HepG2 (cell line): ENCODE results near the gene S1PR2. TPM values are rescaled to one million over a fixed set of nuclear protein-coding genes. Genes with fewer than 3 reads are reported as not detected.

ENCODE experiments used
- ATAC-seq: fragments of 200-7000 bp; cut with Tn5 transposase; 3 replicates; pipeline ENCODE4 v1.9.1; 2020; ENCODE audit warnings: mild to moderate bottlenecking, moderate library complexity
- BruUV-seq: library from RNA; stranded (reverse); fragments of 400-500 nt; replicated peaks from 2 replicates; lab custom pipeline; 2021; lab: Mats Ljungman, UMichigan
- CTCF ChIA-PET: fragments of 300-600 bp; formaldehyde crosslinking; extraction: SDS; loops from one replicate; lab custom pipeline; 2021; ENCODE audit warnings: low total read pairs, inconsistent platforms, low intra/inter-chr PET ratio; lab: Yijun Ruan, JAX
- POLR2A ChIA-PET: fragments of 350-600 bp; sonication (Branson Sonifier 250); formaldehyde crosslinking; loops from one replicate; lab custom pipeline; 2020; ENCODE audit warnings: antibody characterized with exemption, inconsistent platforms; lab: Yijun Ruan, JAX
- DNase-seq: peaks from one replicate; pipeline ENCODE4 v3.0.0-alpha.2; 2015; ENCODE audit warnings: low spot score
- FAIRE-seq: peaks from 3 replicates; lab custom pipeline; 2011; peaks lifted over from hg19 to GRCh38; lab: Jason Lieb, UNC
- H2AFZ ChIP-seq: one replicate; pipeline ENCODE4 v1.6.1; 2011; ENCODE audit warnings: low read length, inconsistent platforms
- H3K27ac ChIP-seq: fragments of 300-600 bp; 3 replicates; pipeline ENCODE4 v1.8.0; 2011; ENCODE audit warnings: mixed run types, mild to moderate bottlenecking, mixed read lengths, low read length, inconsistent platforms; ENCODE audit not compliant: insufficient read depth; ENCODE audit errors: extremely low read length
- H3K27me3 ChIP-seq, 2 experiments: fragments of 200-600 bp in 1 of 2; 2 replicates in 1 of 2; 3 replicates in 1 of 2; pipeline versions ENCODE4 v1.6.0 to v1.8.0; 2011; ENCODE audit warnings: low read length in 2 of 2, mild to moderate bottlenecking in 2 of 2, moderate library complexity in 2 of 2, inconsistent platforms in 1 of 2; ENCODE audit not compliant: insufficient read depth in 2 of 2, control insufficient read depth in 1 of 2
- H3K36me3 ChIP-seq, 2 experiments: fragments of 200-600 bp in 1 of 2; replicated peaks in 1 of 2; 2 replicates in 1 of 2; 3 replicates in 1 of 2; pipeline versions ENCODE4 v1.5.1 to v1.8.0; 2011; ENCODE audit warnings: low read length in 2 of 2, inconsistent platforms in 1 of 2; ENCODE audit not compliant: insufficient read depth in 2 of 2, control insufficient read depth in 1 of 2
- H3K4me1 ChIP-seq: 2 replicates; pipeline ENCODE4 v1.5.1; 2012; ENCODE audit warnings: low read length, inconsistent platforms; ENCODE audit not compliant: insufficient read depth
- H3K4me2 ChIP-seq: 2 replicates; pipeline ENCODE4 v1.6.0; 2011; ENCODE audit warnings: low read depth, low read length, inconsistent platforms
- H3K4me3 ChIP-seq, 3 experiments: fragments of 200-600 bp in 1 of 3; sonication (generic), shearing (Covaris generic) in 1 of 3; replicated peaks in 1 of 3; 2 replicates each; pipeline ENCODE4 v1.5.1; 2011 to 2016; ENCODE audit warnings: low read length in 3 of 3, inconsistent platforms in 2 of 3, low read depth in 2 of 3, mild to moderate bottlenecking in 2 of 3, control low read depth in 1 of 3, mixed read lengths in 1 of 3; ENCODE audit not compliant: insufficient read depth in 1 of 3
- H3K79me2 ChIP-seq: one replicate; pipeline ENCODE4 v1.6.1; 2011; ENCODE audit warnings: low read length, inconsistent platforms; ENCODE audit not compliant: insufficient read depth
- H3K9ac ChIP-seq: 2 replicates; pipeline ENCODE4 v1.6.0; 2011; ENCODE audit warnings: mild to moderate bottlenecking, low read depth, low read length, inconsistent platforms; ENCODE audit not compliant: insufficient read depth
- H3K9me3 ChIP-seq: 2 replicates; pipeline ENCODE4 v1.5.1; 2012; ENCODE audit warnings: mild to moderate bottlenecking, low read length
- H4K20me1 ChIP-seq: 2 replicates; pipeline ENCODE4 v1.6.0; 2011; ENCODE audit warnings: inconsistent platforms, mild to moderate bottlenecking, low read length, moderate library complexity; ENCODE audit not compliant: insufficient read depth
- ISL2 ChIP-seq: sonication (generic); formaldehyde crosslinking; IDR thresholded peaks from 2 replicates; pipeline ENCODE4 v1.5.0; 2020; ENCODE audit warnings: missing genetic modification reagents
- KLF13 ChIP-seq: sonication (generic); formaldehyde crosslinking; IDR thresholded peaks from 2 replicates; pipeline ENCODE4 v1.4.0; 2020; ENCODE audit warnings: mild to moderate bottlenecking, missing genetic modification reagents
- POGZ ChIP-seq: sonication (generic); formaldehyde crosslinking; IDR thresholded peaks from 2 replicates; pipeline ENCODE4 v1.4.0; 2020; ENCODE audit warnings: mild to moderate bottlenecking, missing genetic modification reagents
- SKI ChIP-seq: fragments of 450-650 bp; IDR thresholded peaks from one replicate; pipeline ENCODE4 v1.6.1; 2018; ENCODE audit warnings: mild to moderate bottlenecking; ENCODE audit not compliant: partially characterized antibody
- TOE1 ChIP-seq: sonication (generic); formaldehyde crosslinking; IDR thresholded peaks from 2 replicates; pipeline ENCODE4 v1.4.0; 2020; ENCODE audit warnings: mild to moderate bottlenecking, missing genetic modification reagents
- WGBS: methylation state at CpG from one replicate; pipeline ENCODE4 v1.1.6; 2017; ENCODE audit warnings: low lambda C conversion rate; 5-methylcytosine and 5-hydroxymethylcytosine counted together
- in situ Hi-C: cut with HindIII; loops from 2 replicates; pipeline ENCODE4 v1.10.0; 2017; ENCODE audit warnings: low pct_unique_long_range_greater_than_20kb; ENCODE audit not compliant: extremely low pct_ligation_motif_present
- intact Hi-C: fragments of 100-400 bp; cut with micrococcal nuclease; formaldehyde crosslinking; loops from one replicate; pipeline ENCODE4 v1.10.0; 2022; ENCODE audit not compliant: unreplicated experiment
- polyA plus RNA-seq, 8 experiments: library from polyadenylated mRNA; depleted of rRNA in 3 of 8; stranded (reverse) in 7 of 8; unstranded in 1 of 8; fragments of >200 nt; fragmentation: Illumina TruSeq in 4 of 8; extraction: Trizol in 4 of 8; gene quantifications; 2 replicates each; pipeline versions ENCODE4 v1.2.1 to v1.2.3, GENCODE V29; 2011 to 2016; ENCODE audit warnings: low read depth in 4 of 8, missing spikeins in 1 of 8, mixed read lengths in 1 of 8; ENCODE audit not compliant: insufficient read depth in 1 of 8
- total RNA-seq, 5 experiments: library from RNA; depleted of rRNA; stranded (reverse); fragments of >200 nt; fragmentation: Illumina TruSeq; extraction: Trizol; gene quantifications; 2 replicates each; pipeline ENCODE4 v1.2.3, GENCODE V29; 2016; ENCODE audit warnings: low read depth in 1 of 5
- TF ChIP-seq, protein P1 (sequence below), 2 experiments: fragments of 450-650 bp in 1 of 2; sonication (generic) in 1 of 2; formaldehyde crosslinking in 1 of 2; IDR thresholded peaks; 2 replicates each; pipeline versions ENCODE4 v1.6.1 to v1.8.0; 2016 to 2022; ENCODE audit warnings: antibody characterized with exemption in 1 of 2, mild to moderate bottlenecking in 1 of 2, missing genetic modification reagents in 1 of 2

Gene S1PR2
- total and polyA plus RNA-seq, 2 of the 13 experiments (the other 11 are each of a cell fraction or from before 2014, with no cell fraction given) = 0.91 to 1.3 TPM

DNA sequence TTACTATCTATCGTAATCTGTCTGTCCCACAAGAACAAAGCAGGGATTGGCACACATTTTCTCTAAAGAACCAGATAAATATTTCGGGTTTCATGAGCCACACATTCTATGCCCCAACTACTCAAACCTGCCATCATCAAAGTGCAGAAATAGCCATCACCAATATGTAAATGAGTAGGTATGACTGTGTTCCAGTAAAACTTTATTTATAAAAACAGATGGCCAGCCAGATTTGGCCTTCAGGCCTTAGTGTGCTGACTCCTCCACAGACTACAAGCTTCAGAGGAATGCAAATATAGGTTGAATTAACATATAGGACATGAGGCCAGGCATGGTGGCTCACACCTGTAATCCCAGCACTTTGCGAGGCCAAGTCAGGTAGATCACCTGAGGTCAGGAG, 27.4 kb downstream of the S1PR2 start:
- BruUV-seq = no TSS peak
- in situ Hi-C loops = no loop called here
- H3K79me2 ChIP-seq = no peaks in the 10 kb centered on the region

More for the DNA sequence above, 27.4 kb downstream of the S1PR2 start:
- no peak overlapping the region for H3K4me3 ChIP-seq
- no peak for ATAC-seq
- 43% methylated on average over 3 of the region's 3 CpGs for WGBS
- DNase-seq = no peak
- CTCF ChIA-PET = no interaction called here
- no peak overlapping the region for H3K4me2 ChIP-seq
- no peak for FAIRE-seq
- no peak for TF ChIP-seq TOE1 (CRISPR knock-in tag)
- TF ChIP-seq KLF13 (CRISPR knock-in tag) = no peak
- TF ChIP-seq SKI = no peak
- TF ChIP-seq, protein P1, sequence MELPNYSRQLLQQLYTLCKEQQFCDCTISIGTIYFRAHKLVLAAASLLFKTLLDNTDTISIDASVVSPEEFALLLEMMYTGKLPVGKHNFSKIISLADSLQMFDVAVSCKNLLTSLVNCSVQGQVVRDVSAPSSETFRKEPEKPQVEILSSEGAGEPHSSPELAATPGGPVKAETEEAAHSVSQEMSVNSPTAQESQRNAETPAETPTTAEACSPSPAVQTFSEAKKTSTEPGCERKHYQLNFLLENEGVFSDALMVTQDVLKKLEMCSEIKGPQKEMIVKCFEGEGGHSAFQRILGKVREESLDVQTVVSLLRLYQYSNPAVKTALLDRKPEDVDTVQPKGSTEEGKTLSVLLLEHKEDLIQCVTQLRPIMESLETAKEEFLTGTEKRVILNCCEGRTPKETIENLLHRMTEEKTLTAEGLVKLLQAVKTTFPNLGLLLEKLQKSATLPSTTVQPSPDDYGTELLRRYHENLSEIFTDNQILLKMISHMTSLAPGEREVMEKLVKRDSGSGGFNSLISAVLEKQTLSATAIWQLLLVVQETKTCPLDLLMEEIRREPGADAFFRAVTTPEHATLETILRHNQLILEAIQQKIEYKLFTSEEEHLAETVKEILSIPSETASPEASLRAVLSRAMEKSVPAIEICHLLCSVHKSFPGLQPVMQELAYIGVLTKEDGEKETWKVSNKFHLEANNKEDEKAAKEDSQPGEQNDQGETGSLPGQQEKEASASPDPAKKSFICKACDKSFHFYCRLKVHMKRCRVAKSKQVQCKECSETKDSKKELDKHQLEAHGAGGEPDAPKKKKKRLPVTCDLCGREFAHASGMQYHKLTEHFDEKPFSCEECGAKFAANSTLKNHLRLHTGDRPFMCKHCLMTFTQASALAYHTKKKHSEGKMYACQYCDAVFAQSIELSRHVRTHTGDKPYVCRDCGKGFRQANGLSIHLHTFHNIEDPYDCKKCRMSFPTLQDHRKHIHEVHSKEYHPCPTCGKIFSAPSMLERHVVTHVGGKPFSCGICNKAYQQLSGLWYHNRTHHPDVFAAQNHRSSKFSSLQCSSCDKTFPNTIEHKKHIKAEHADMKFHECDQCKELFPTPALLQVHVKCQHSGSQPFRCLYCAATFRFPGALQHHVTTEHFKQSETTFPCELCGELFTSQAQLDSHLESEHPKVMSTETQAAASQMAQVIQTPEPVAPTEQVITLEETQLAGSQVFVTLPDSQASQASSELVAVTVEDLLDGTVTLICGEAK (IDR thresholded peaks at IDR 0.05) = peak; percentile 71
- TF ChIP-seq, protein P1 (CRISPR knock-in tag; IDR thresholded peaks at IDR 0.05) = peak; percentile 96
- no peak for TF ChIP-seq ISL2
- TF ChIP-seq POGZ = no peak
- intact Hi-C loops = no loop called here
- no peaks in the 10 kb centered on the region for H3K36me3 ChIP-seq
- no peaks in the 10 kb centered on the region; a peak in 2 of 5 replicates for H3K27me3 ChIP-seq
- H2AFZ ChIP-seq = no peak overlapping the region
- no peaks in the 10 kb centered on the region for H4K20me1 ChIP-seq
- peaks cover 49% of the 10 kb centered on the region for H3K4me1 ChIP-seq
- no peak overlapping the region for H3K27ac ChIP-seq
- H3K9me3 ChIP-seq = no peaks in the 10 kb centered on the region
- POLR2A ChIA-PET = no interaction called here
- no peak overlapping the region for H3K9ac ChIP-seq
